Measurements from ENCODE around the gene GGN. TPM values are rescaled to one million over a fixed set of nuclear protein-coding genes. Genes with fewer than 3 reads are reported as not detected.

The GGN gene
- total and polyA plus RNA-seq, 2 experiments from 2014 or later: 0.60 to 1.1 TPM

GRCh38 chr19:38360351-38360750 is 27.5 kb downstream of the GGN start:
- H4K20me1 ChIP-seq (ENCODE audit: insufficient read depth, poor library complexity, severe bottlenecking): no peaks in the 10 kb centered on the region
- H3K79me2 ChIP-seq: no peaks in the 10 kb centered on the region
- peaks cover 8% of the 10 kb centered on the region for H3K4me1 ChIP-seq (ENCODE audit: insufficient read depth)
- H3K27me3 ChIP-seq: peaks cover 31% of the 10 kb centered on the region
- no peak overlapping the region for H3K4me2 ChIP-seq
- 94% methylated on average over 9 of the region's 9 CpGs for WGBS (ENCODE audit: low lambda C conversion rate, missing lambda C conversion rate)
- no peak for DNase-seq (ENCODE audit: low spot score)
- no peaks in the 10 kb centered on the region for H3K9me2 ChIP-seq (replicated peaks; ENCODE audit: insufficient read depth)
- no peak overlapping the region for H3K27ac ChIP-seq
- no peak overlapping the region for H2AFZ ChIP-seq
- H3K9me3 ChIP-seq (ENCODE audit: low read depth): no peaks in the 10 kb centered on the region
- no peaks in the 10 kb centered on the region for H3K36me3 ChIP-seq (replicated peaks; ENCODE audit: insufficient read depth, low read depth)
- no peak for TF ChIP-seq CTCF (IDR thresholded peaks at IDR 0.05; ENCODE audit: poor library complexity)
- no peak for TF ChIP-seq EZH2 (IDR thresholded peaks at IDR 0.05; ENCODE audit: borderline replicate concordance)
- TF ChIP-seq EZH2phosphoT487 (IDR thresholded peaks at IDR 0.05; ENCODE audit: low read depth, severe bottlenecking, unreplicated experiment): no peak
- no peak overlapping the region for H3K4me3 ChIP-seq

- no peaks in the 10 kb centered on the region for H4K20me1 ChIP-seq (ENCODE audit: insufficient read depth, poor library complexity, severe bottlenecking)
- no peaks in the 10 kb centered on the region for H3K9me2 ChIP-seq (replicated peaks; ENCODE audit: insufficient read depth)
- no peak overlapping the region for H3K4me3 ChIP-seq
- H3K27ac ChIP-seq: no peak overlapping the region
- H3K36me3 ChIP-seq (replicated peaks; ENCODE audit: insufficient read depth, low read depth): no peaks in the 10 kb centered on the region
- TF ChIP-seq EZH2 (IDR thresholded peaks at IDR 0.05; ENCODE audit: borderline replicate concordance) (no peak), EZH2phosphoT487 (IDR thresholded peaks at IDR 0.05; ENCODE audit: low read depth, severe bottlenecking, unreplicated experiment) (no peak), CTCF (IDR thresholded peaks at IDR 0.05; ENCODE audit: poor library complexity) (no peak)
- no peaks in the 10 kb centered on the region for H3K79me2 ChIP-seq
- H3K4me2 ChIP-seq: no peak overlapping the region
- peaks cover 31% of the 10 kb centered on the region for H3K27me3 ChIP-seq
- H2AFZ ChIP-seq: no peak overlapping the region
- no peak for DNase-seq (ENCODE audit: low spot score)
- peaks cover 8% of the 10 kb centered on the region for H3K4me1 ChIP-seq (ENCODE audit: insufficient read depth)
- no peaks in the 10 kb centered on the region for H3K9me3 ChIP-seq (ENCODE audit: low read depth)
- 75% methylated on average over 15 of the region's 18 CpGs for WGBS (ENCODE audit: low lambda C conversion rate, missing lambda C conversion rate)
Measured at GRCh38 chr19:38359242-38360021, 28.4 kb downstream of the GGN start.

DNA sequence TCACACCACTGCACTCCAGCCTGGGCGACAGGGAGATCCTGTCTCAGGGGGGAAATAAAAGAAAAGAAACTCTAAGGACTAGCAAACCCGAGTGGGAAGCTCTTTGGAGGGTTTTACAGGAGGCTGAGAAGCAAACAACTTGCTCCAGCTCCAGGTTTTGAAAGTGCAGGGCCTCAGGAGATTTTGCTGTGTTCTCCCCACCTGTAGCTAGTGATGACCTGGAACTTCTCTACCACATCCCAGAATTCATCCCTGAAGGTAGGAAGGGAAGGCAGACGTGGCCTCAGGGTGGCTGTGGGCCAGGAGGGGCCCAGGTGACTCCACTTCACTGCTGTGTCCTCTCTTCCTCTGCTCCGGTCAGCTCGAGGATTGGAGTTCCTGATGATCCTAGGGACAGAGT is 29.8 kb downstream of the GGN start:
- H3K79me2 ChIP-seq: no peaks in the 10 kb centered on the region
- peaks cover 31% of the 10 kb centered on the region for H3K27me3 ChIP-seq
- WGBS (ENCODE audit: low lambda C conversion rate, missing lambda C conversion rate): 71% methylated on average over 5 of the region's 5 CpGs
- no peak overlapping the region for H3K27ac ChIP-seq
- no peak overlapping the region for H3K4me3 ChIP-seq
- no peaks in the 10 kb centered on the region for H4K20me1 ChIP-seq (ENCODE audit: insufficient read depth, poor library complexity, severe bottlenecking)
- no peaks in the 10 kb centered on the region for H3K9me3 ChIP-seq (ENCODE audit: low read depth)
- no peak overlapping the region for H2AFZ ChIP-seq
- no peaks in the 10 kb centered on the region for H3K36me3 ChIP-seq (replicated peaks; ENCODE audit: insufficient read depth, low read depth)
- TF ChIP-seq EZH2 (IDR thresholded peaks at IDR 0.05; ENCODE audit: borderline replicate concordance) (no peak), EZH2phosphoT487 (IDR thresholded peaks at IDR 0.05; ENCODE audit: low read depth, severe bottlenecking, unreplicated experiment) (no peak), CTCF (IDR thresholded peaks at IDR 0.05; ENCODE audit: poor library complexity) (no peak)
- peaks cover 7% of the 10 kb centered on the region for H3K4me1 ChIP-seq (ENCODE audit: insufficient read depth)
- no peak overlapping the region for H3K4me2 ChIP-seq
- DNase-seq (ENCODE audit: low spot score): no peak
- H3K9me2 ChIP-seq (replicated peaks; ENCODE audit: insufficient read depth): no peaks in the 10 kb centered on the region

Data from hepatocyte (in vitro differentiated cells).